ENCODE results near the gene SPPL2A.
A peak's percentile ranks its signal among the peaks of the same experiment; 100 is the strongest.
"Not testable (repeated sequence)": the region's sequence is repeated elsewhere in the genome, so short reads cannot be mapped to it uniquely, and the experiment has no call there.

SPPL2A gene, protein sequence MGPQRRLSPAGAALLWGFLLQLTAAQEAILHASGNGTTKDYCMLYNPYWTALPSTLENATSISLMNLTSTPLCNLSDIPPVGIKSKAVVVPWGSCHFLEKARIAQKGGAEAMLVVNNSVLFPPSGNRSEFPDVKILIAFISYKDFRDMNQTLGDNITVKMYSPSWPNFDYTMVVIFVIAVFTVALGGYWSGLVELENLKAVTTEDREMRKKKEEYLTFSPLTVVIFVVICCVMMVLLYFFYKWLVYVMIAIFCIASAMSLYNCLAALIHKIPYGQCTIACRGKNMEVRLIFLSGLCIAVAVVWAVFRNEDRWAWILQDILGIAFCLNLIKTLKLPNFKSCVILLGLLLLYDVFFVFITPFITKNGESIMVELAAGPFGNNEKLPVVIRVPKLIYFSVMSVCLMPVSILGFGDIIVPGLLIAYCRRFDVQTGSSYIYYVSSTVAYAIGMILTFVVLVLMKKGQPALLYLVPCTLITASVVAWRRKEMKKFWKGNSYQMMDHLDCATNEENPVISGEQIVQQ

DNA sequence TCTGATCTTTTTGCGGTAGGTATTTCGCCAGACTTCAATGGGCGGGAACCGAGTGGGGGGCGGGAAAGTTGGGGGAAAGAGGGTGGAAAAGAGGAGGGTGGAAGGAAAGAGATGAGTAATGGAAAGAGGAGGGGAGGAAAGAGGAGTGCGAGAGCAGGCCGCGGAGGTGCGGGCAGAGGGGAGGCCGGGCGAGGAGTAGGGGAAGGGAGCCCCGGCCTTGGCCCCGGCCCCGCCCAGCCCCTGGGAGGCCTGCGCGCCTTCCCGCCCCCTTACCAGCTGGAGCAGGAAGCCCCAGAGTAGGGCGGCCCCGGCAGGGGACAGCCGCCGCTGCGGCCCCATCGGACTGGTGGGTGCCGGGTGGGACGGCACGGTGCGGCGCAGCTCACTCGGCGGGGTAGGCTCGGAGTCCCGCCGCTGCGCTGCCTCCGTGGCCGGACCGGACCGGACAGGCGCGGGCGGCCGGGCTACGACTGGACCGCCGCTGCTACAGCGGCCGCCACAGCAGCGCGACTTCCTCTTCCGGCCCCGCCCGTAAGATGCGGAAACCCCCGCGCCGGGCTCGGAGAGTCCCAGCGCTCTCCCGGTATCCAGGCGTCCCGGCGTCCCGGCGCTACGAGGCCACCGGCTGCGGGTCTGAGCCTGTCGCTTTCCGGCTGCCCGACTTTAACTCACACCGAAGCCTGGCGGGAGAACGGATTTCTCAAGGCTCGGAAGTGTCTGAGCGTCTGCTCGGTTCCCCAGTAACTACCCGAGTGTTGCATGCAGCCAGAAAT lies at the start of gene SPPL2A:
Gene SPPL2A (minus strand): TSS at position 512 of the 773 bp plus-strand sequence. CDS start 173 bp downstream, at position 339.
- peak; percentile 31 to 93 (median 71) for DNase-seq

DNA sequence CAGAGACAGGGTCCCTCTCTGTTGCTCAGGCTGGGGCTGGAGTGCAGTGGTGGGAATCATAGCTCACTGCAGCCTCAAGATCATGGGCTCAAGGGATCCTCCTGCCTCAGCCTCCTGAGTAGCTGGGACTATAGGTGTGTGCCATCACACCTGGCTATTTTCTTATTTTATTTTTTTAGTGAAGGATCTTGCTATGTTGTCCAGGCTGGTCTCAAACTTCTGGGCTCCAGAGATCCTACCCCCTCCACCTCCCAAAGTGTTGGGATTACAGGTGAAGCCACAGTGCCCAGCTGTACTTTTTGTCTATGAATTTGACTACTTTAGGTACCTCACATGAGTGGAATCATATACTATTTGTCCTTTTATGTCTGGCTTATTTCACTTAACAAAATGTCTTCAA lies 49.1 kb upstream of the SPPL2A start:
- no peak for DNase-seq

DNA sequence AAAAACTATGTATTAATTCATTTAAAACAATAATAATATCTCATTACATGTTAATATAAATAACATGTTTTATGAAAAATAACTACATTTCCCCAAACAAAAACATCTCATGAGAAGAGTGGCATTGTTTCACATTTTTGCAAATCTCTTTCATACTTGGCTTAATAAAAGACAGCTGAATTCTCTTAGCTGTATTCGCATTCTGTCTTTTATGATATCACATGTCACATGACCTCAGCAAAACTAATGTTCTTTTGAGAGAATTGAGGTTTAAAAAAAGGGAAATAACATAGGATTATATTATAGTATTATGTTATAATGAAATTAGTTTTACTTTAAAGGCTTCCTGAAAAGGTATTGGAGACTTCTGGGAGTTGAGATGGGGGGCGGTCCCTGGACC lies 48.4 kb upstream of the SPPL2A start:
- DNase-seq, result no peak

DNA sequence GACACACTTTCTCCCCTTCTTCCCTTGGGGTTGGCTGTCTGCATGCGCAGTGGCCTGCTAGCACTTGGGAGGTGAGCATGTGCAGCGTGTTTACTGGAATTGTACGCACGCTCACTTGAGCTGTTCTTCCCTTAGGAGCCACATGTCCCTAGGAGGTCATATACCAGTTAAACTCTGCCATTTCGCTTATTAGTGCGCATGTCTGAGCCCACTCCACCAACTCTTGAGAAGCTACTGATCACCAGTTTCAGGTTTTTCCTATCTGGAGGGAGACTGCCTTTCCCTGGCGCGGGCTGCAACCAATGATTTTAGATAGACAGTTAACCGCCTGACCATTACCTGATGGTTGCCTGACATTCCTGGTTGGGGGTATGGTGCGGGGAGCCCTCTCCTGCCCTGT lies 47.6 kb upstream of the SPPL2A start:
- DNase-seq, result no peak

DNA sequence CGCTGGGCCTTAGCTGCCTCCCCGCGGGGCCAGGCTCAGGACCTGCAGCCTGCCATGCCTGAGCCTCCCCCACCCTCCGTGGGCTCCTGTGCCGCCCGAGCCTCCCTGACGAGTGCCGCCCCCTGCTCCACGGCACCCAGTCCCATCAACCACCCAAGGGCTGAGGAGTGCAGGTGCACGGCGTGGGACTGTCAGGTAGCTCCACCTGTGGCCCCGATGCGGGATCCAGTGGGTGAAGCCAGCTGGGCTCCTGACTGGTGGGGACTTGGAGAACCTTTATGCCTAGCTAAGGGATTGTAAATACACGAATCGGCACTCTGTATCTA lies 46.6 kb upstream of the SPPL2A start:
- not testable (repeated sequence) for DNase-seq

DNA sequence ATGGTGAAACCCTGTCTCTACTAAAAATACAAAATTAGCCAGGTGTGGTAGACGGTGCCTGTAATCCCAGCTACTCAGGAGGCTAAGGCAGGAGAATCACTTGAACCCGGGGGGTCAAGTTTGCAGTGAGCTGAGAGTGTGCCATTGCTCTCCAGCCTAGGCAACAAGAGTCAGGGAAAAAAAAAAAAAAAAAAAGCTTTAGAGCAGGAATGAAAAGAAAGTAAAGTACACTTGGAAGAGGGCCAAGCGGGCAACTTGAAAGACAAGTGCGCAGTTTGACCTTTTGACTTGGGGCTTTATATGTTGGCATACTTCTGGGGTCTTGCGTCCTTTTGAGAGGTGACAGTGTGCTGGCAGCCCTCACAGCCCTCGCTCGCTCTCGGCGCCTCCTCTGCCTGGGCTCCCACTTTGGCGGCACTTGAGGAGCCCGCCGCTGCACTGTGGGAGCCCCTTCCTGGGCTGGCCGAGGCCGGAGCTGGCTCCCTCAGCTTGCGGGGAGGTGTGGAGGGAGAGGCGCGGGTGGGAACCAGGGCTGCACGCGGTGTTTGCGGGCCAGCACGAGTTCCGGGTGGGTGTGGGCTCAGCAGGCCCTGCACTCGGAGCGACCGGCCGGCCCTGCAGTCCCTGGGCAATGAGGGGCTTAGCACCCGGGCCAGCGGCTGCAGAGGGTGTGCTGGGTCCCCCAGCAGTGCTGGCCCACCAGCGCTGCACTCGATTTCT lies 46.1 kb upstream of the SPPL2A start:
- not testable (repeated sequence) for DNase-seq

DNA sequence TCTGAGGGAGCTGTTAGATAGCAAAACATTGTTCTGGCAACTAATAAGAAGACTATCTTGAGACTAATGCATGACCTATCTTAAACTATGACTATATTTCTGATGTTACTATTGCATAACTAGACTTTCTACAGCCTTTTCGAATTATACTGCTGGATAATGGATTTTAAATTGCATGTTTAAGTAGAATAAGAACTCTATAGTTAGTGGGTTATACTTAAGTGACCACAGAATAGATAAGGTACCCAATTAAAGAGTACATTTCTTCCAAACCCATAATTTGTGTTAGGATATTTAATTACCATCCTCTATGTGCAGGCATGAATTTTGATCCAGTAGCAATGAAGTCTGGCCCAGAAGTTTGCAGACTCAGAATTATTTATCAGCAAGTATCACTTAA lies 44.6 kb upstream of the SPPL2A start:
- no peak for DNase-seq

DNA sequence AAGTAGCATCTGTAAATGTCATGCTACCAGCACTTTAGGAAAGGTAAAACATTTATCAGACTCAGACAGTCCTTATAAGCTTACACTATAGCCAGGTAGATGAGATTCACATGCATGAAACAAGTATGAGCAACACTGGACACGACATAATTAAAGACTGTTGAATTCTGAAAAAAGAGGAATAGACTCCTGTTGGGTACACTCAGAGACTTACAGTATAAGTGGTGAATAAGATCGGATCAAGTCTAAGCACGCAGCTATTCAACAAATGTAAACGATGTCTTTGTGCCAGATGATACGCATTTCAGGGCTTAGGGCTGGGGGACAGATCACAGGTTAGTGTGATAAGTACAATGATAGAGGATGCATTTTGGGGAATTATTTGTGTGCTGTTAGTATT lies 43.2 kb upstream of the SPPL2A start:
- no peak for DNase-seq

DNA sequence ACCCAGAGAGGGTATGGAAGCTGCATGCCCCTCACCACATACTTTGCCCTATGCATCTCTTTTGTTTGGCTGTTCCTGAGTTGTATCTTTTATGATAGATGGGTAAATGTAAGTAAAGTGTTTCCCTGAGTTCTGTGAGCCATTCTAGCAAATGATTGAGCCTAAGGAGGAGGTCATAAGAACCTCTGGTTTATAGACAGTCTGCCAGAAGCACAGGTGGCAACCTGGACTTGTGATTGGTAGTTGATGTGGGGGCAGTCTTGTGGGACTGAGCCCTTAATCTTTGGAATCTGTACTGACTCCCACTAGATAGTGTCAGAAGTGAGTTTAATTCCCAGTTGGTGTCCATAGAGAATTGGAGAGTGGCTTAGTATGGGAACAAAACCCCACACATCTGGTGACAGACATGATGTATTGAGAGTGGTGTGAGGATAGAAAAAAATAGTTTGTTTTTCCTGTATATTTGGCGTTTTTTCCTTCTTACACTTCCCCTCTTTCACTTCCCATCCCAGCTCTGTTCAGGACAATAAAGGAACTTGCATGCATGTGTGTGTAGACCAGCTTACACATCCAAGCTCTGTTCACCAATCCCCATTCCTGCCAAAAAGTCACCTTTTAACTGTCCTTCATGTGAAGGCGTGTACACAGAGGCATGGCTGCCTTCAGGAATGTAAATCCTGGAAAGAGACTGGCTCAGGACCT lies 38.1 kb upstream of the SPPL2A start:
- DNase-seq, result no peak

DNA sequence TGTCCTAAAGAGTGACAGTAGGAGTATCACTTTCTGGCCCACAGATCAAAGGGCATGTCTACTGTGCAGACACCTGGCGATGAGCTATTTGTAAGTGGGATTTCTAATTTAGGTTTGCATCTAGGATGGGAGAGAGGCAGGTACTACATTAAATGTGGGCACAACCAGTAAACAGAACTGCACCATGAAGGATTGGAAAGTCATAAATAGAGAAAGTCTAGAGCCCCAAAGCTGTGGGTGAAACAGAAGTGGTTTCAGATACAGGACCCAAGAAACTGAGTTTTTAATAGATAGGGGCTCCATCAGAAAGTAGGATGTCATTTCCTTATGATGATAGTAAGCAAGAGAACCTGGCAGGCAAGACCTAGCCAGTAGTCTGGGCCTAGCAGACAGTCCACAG lies 35.2 kb upstream of the SPPL2A start:
- no peak for DNase-seq

DNA sequence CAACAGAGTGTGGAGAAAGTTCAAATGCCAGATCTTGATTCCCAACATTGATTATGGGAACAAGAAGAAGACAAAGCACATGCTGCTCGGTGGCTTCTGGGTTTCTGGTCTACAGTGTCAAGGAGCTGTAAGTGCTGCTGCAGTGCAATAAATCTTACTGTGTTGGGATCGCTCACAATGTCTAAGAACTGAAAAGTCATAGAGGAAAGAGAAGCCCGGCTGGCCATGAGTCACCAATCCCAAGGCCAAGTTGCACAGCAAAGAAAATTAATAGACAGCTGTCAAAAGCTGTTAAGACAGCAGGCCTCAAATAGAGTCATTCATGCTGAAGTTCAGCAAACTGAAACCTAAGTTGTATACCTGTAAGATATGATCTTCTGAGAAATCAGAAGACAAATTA lies 33.2 kb upstream of the SPPL2A start:
- no peak for DNase-seq

DNA sequence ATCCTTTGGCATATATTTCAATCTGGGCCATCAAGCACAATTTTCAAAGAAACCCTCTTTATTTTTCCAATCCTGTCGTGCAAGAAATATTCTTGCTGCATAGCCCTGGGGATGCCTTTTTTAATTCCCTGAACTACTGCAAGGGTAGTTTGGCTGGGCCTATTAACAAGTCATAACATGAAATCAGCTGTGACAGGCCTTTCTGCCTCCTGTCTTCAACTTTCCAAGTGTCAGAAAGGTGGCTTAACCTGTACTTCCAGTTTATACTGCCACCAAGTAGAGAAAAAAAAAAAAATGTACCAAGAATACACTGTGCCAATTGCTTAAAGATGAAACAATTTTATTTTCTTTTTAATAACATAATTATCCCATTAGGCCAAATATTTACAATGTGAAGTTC lies 32.4 kb upstream of the SPPL2A start:
- no peak for DNase-seq

DNA sequence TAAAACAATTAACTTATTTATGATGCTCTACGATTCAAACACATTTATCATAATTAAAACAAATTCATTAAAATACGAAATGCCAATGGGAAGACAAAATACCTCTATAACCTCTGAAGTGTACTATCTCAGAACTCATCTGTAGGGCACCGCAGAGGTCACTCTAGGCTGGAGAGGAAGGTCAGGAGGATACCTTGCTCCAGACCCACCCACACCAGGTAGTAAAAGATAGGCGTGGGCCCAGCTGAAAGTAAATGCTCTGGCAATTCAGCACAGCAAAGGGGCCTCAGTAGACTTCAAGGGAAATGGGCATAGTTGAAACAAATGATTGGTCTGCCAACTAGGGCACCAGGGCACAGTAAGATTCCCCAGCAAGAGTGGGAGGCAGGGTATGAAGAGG lies 26.0 kb upstream of the SPPL2A start:
- DNase-seq, result no peak

DNA sequence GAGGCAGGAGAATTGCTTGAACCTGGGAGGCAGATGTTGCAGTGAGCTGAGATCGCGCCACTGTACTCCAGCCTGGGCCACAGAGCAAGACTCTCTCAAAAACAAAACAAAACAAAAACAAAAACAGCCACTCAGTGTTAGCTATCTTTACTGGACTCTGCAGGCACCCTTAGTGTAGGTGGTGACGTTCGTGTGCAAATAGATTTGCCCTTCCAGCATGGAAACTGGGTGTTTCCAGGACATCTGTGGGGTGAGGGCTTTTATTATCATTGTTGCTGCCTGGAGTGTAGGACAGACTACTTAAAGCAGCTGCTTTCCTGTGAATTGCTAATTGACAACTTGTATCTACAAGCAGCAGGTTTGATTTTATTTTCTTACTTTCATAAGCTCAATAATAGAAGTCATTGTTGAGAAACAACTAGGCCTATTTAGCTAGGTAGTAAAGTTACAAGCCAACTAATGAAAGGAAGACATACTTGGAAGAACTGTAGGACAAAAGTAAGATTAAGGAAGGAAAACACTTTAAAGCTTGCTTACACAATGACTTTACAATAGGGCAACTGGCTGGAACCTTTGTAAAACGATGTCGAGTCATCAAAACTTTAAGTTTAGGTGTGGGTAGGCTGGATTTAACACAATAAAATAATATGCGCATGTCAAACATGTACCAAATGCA lies 25.4 kb upstream of the SPPL2A start:
- no peak for DNase-seq

DNA sequence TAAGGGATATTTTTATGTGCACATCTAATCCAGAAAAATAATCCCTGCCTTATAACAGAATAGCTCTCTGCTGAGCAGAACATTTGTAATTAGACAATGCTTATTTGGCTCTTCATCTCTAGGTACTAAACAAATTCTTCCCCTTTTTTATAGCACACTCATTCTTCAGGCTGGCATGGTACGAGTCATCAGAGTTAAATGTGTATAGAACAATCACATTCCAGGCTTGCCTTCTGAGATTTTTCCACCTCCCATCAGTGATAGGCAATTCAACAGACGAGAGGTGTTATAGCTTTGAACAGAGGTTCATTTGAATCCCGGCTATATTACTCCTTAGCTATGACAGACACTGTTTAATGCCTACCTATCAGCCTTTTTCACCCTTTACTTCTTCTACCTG lies 21.4 kb upstream of the SPPL2A start:
- DNase-seq, result no peak

DNA sequence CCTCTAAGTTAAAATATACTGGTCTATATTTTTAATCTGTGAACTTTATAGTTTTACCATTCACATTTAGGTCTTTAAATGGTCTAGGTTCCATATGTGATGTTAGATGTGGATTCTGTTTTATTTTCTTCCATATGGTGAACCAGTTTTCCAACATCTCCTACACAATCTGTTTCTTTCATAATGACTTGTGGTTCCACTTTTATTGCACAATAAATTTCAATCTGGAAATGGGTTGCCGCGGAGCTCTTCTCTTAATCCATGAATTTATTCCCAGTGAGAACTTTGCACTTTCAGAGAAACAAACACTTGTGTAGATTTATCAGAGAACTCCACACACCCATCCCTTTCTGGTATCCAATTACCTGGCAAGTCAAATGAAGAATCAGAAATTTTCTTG lies 20.9 kb upstream of the SPPL2A start:
- DNase-seq, result no peak

DNA sequence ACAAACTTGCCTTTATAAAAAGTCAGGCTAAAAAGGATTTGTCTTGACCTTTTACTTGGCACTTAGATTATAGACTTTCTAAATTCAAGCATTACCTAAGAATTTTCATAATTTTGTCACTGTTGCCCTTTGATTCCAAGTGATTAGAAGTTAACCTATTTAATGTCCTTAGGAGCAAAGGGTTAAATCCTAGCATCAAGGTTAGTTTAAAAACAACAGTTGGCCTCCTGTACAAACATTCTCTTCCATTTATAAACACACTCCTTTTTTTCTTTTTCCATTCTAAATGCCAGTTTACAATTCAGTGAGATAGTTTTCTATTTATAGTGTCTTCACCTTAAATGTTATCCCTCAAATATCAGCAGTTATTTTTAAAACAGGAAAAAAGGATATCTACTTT lies 18.4 kb upstream of the SPPL2A start:
- no peak for DNase-seq

DNA sequence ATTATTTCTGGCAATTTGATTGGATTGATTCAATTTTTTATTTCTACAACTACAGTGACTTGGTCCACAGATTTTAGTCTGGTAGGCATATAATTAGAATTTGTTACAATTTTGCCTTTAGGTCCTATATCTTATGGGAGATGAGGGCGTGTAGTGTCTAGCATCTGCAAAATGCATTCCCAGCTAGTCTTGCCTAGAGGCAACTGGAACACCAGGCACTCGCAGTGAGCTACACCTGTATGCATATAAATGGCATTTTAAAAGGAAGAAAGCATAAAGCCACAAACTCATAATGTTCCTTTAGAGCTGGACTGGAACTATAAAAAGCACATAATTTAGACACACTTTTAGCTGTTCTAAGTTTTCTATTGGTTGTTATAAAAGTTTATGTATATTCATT lies 17.9 kb upstream of the SPPL2A start:
- DNase-seq, result no peak

DNA sequence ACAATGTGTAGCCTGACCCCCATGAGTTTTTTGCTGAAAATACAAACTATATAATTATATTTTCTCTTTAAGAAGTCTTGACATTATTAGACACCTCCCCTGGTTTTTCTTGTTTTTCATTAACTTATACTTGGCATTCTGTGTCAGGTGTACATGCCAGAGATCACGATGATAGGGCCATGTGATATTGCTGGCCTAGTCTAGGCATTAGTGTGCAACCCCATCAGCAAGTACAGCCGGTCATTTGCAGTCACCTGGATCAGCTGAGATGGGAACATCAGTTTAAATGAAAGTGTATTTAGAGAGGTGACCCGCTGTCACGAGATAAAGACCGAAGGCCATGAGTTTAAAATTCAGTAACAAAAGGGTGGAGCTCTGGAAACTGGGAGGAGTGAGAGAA lies 12.6 kb upstream of the SPPL2A start:
- DNase-seq, result no peak

DNA sequence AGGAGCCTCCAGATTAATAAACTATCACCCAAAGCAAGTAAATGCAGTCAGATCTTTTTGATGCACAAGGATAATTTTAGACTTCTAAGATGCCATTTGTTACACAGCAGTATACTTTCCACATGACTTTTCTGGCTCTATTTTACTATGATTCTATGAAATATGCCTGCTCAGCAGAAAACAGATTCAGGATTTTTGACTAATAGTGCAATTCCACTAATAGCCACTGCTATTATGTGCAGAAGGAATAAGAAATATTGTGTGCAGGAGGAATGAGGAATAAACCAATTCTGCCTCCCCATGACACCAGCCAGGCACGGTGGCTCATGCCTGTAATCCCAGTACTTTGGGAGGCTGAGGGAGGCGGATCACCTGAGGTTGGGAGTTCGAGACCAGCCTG lies 11.5 kb upstream of the SPPL2A start:
- DNase-seq, result no peak

DNA sequence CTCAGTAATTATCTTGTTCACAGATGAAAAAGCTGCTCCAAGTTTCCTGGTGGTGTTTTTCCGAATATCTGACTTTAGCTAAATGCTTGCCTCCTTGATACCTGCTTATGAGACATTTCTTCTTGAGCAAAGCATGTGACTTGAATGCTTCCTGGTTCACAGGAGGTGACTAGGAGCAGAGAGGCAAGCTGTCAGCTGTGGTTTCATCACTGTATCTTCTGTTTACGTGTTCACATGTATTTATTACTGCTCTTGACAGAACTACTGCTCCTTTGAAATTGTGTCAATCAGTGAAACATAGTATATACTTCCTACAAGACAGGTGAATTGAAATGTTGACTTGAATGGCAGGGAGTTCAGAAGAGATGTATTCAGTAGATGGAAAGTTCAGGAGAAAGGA lies 8.9 kb upstream of the SPPL2A start:
- no peak for DNase-seq

Measured in hypothalamus (tissue), 51 donors.